Right ventricle myocardium superior (tissue), 1 donor: Measurements from ENCODE around the gene WNT10A. TPM values are rescaled to one million over a fixed set of nuclear protein-coding genes. Genes with fewer than 3 reads are reported as not detected.
A peak's percentile ranks its signal among the peaks of the same experiment; 100 is the strongest.

Experiments
- ATAC-seq: fragments of 200-7000 bp; cut with Tn5 transposase; one replicate; pipeline ENCODE4 v1.9.1; 2020; ENCODE audit warnings: mild to moderate bottlenecking; ENCODE audit not compliant: poor library complexity
- DNase-seq: peaks from one replicate; pipeline ENCODE4 v3.0.0-alpha.2; 2020
- intact Hi-C: fragments of 100-400 bp; cut with DNase I; formaldehyde crosslinking; loops from one replicate; pipeline ENCODE4 v1.11.2; 2022
- total RNA-seq: library from RNA; stranded (reverse); fragmentation: NEBNext Ultra II Directional; extraction: Animal tissue kit (Norgen Biotek cat#: 25700); gene quantifications from one replicate; pipeline ENCODE4 v1.2.1, GENCODE V29; 2021
- donor health status: DM: no; HTN: yes; CAD: no; lungs with severe emphysema.

The WNT10A gene
- total RNA-seq, 1 donor from 2014 or later: not detected

GRCh38 chr2:218871345-218872302 is 9.0 kb upstream of the WNT10A start:
- ATAC-seq: no peak
- DNase-seq: no peak
- intact Hi-C loops: no loop called here

- no peak for DNase-seq
- ATAC-seq: no peak
- intact Hi-C loops: no loop called here
Measured at GRCh38 chr2:218872645-218873358, 7.8 kb upstream of the WNT10A start.

GRCh38 chr2:218873359-218874194 is 7.1 kb upstream of the WNT10A start:
- DNase-seq (no peak), ATAC-seq (peak; percentile 10)
- intact Hi-C loops: no loop called here

GRCh38 chr2:218875692-218876246 is 4.9 kb upstream of the WNT10A start:
- ATAC-seq (no peak), DNase-seq (no peak)
- intact Hi-C loops: no loop called here

GRCh38 chr2:218876562-218877219 is 4.0 kb upstream of the WNT10A start:
- intact Hi-C loops: no loop called here
- ATAC-seq (peak; percentile 72), DNase-seq (peak; percentile 63)

GRCh38 chr2:218877331-218877730 is 3.3 kb upstream of the WNT10A start:
- DNase-seq (no peak), ATAC-seq (no peak)
- intact Hi-C loops: no loop called here

GRCh38 chr2:218877891-218878290 is 2.8 kb upstream of the WNT10A start:
- ATAC-seq: no peak
- intact Hi-C loops: no loop called here

GRCh38 chr2:218878486-218878885 is 2.2 kb upstream of the WNT10A start:
- no peak for DNase-seq
- ATAC-seq: no peak
- intact Hi-C loops: no loop called here

More at GRCh38 chr2:218877891-218878290, 2.8 kb upstream of the WNT10A start:
- no peak for DNase-seq

GRCh38 chr2:218878926-218879761 is 1.5 kb upstream of the WNT10A start:
- ATAC-seq (no peak), DNase-seq (no peak)
- intact Hi-C loops: no loop called here

GRCh38 chr2:218879776-218880101 is 913 bp upstream of the WNT10A start:
- intact Hi-C loops: no loop called here
- ATAC-seq (no peak), DNase-seq (no peak)

- ATAC-seq (no peak), DNase-seq (no peak)
- intact Hi-C loops: no loop called here
Measured at GRCh38 chr2:218880859-218881594, 375 bp downstream of the WNT10A start.

- intact Hi-C loops: no loop called here
- DNase-seq (no peak), ATAC-seq (no peak)
Measured at GRCh38 chr2:218881744-218882460, 1.2 kb downstream of the WNT10A start.

GRCh38 chr2:218882461-218882816 is 1.8 kb downstream of the WNT10A start:
- no peak for DNase-seq
- no peak for ATAC-seq
- intact Hi-C loops: no loop called here

- intact Hi-C loops: no loop called here
- DNase-seq: no peak
- peak; percentile 56 for ATAC-seq
Measured at GRCh38 chr2:218882866-218883366, 2.3 kb downstream of the WNT10A start.

GRCh38 chr2:218883491-218884490 is 3.1 kb downstream of the WNT10A start:
- ATAC-seq: peak; percentile 73
- intact Hi-C loops: no loop called here
- no peak for DNase-seq
